GM12874 (cell line): ENCODE results near the gene ASRGL1.

Source experiments
- CTCF ChIP-seq: IDR thresholded peaks from 2 replicates; pipeline ENCODE4 v1.5.1; 2011; ENCODE audit warnings: low read depth, mild to moderate bottlenecking, control low read depth, low read length, moderate library complexity; ENCODE audit not compliant: insufficient read depth

Gene ASRGL1

DNA sequence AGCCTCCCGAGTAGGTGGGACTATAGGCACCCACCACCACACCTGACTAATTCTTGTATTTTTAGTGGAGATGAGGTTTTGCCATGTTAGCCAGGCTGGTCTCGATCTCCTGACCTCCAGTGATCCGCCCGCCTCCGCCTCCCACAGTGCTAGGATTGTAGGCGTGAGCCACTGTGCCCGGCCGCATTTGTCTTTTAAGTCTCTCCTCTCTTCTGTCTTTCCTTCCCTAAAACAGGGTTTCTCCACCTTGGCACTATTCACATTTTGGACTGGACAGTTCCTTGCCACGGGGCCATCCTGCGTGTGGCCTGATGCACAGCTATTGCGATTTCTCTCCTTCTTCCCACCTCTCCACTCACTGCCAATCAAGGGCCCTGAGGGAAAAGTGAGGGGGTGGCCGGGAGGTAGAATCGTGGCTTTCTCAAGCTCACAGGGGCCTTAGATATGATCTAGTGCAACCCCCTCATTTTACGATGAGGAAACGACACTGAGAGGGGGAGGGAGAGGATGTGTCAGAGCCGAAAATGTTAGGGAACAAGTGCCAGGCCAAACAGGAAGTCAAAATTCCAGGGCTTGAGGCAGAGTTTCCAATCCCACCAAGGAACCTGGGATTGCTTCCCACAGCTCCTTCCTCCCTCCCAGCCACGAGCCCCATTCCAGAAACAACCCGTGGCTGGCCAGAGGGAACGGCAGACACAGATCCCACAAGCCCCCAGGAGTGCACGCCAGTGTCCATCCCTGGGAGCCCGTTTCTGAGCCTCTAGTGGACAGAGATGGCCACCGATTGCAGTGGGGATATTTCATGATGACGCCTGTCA is 102.7 kb downstream of the ASRGL1 start:
- no peak for TF ChIP-seq CTCF
